Sigmoid colon (tissue), 4 donors: ENCODE results near the gene MARCHF9.

Experiments
- CTCF ChIP-seq, 4 experiments: fragments of 450-650 bp in 3 of 4; fragments of 200-600 bp in 1 of 4; IDR thresholded peaks; one replicate each; pipeline ENCODE4 v1.5.1; 2016 to 2019; ENCODE audit warnings: antibody characterized with exemption in 4 of 4, mild to moderate bottlenecking in 3 of 4, moderate library complexity in 2 of 4
- EP300 ChIP-seq, 4 donors: sonication (generic); formaldehyde crosslinking; IDR thresholded peaks; one replicate each; pipeline ENCODE4 v1.6.1; 2017; ENCODE audit warnings: antibody characterized with exemption in 4 of 4
- POLR2A ChIP-seq, 2 donors: fragments of 450-650 bp; IDR thresholded peaks; one replicate each; pipeline ENCODE4 v1.6.1; 2016; ENCODE audit warnings: antibody characterized with exemption in 2 of 2, mild to moderate bottlenecking in 2 of 2, moderate library complexity in 2 of 2
- POLR2AphosphoS5 ChIP-seq, 4 donors: sonication (generic); formaldehyde crosslinking; IDR thresholded peaks; one replicate each; pipeline ENCODE4 v1.6.1; 2017; ENCODE audit warnings: antibody characterized with exemption in 4 of 4

- TF ChIP-seq POLR2AphosphoS5 (IDR thresholded peaks at IDR 0.05) (no peak), CTCF (IDR thresholded peaks at IDR 0.05) (no peak), POLR2A (IDR thresholded peaks at IDR 0.05) (no peak), EP300 (IDR thresholded peaks at IDR 0.05) (no peak)
These were observed 9.2 kb downstream of the MARCHF9 start for GRCh38 chr12:57763881-57764661.
